ENCODE measurements around the gene STYXL2.
A peak's percentile ranks its signal among the peaks of the same experiment; 100 is the strongest.

STYXL2 gene

GRCh38 chr1:167093846-167094516, at the start of gene STYXL2:
Gene STYXL2, plus strand, starts transcription at chr1:167094075. Its CDS starts 775 bp downstream, at chr1:167094850.
- H3K4me3 ChIP-seq (ENCODE audit: low read depth, low read length): no peak within 1 kb of the TSS
- H3K27ac ChIP-seq (ENCODE audit: extremely low read depth, low read depth, low read length): no peak within 1 kb of the TSS
- 0 out of 2 replicates have a peak, but pooled peaks cover 2% of the 10 kb centered on the region for H3K4me1 ChIP-seq (ENCODE audit: control insufficient read depth, insufficient read depth, low read length)
- H3K36me3 ChIP-seq (ENCODE audit: control insufficient read depth in 2 of 2, insufficient read depth in 1 of 2, low read length in 2 of 2): no peaks in the 10 kb centered on the region
- ChIA-PET CTCF (interaction anchor here (1.9 kb wide), 1 partner anchor 35 kb away, joined by 7 read pairs; no protein-coding TSS in a partner anchor), POLR2A (interaction anchor here (1.1 kb wide), 1 partner anchor 127 kb away, joined by 5 read pairs; the partner anchor contains the start of gene POU2F1)
- TF ChIP-seq ZNF394 (tag by site-specific recombination; IDR thresholded peaks at IDR 0.05; ENCODE audit: borderline replicate concordance) (no peak), HOXA7 (CRISPR knock-in tag; IDR thresholded peaks at IDR 0.05; ENCODE audit: borderline replicate concordance) (no peak), ZNF624 (tag by site-specific recombination; IDR thresholded peaks at IDR 0.05) (no peak), PBX3 (CRISPR knock-in tag; IDR thresholded peaks at IDR 0.05) (no peak), KLF1 (tag by site-specific recombination; IDR thresholded peaks at IDR 0.05) (no peak), ZNF629 (tag by site-specific recombination; IDR thresholded peaks at IDR 0.05) (no peak), GFI1B (tag by site-specific recombination; IDR thresholded peaks at IDR 0.05) (no peak), ZNF211 (tag by site-specific recombination; IDR thresholded peaks at IDR 0.05; ENCODE audit: low read depth) (no peak)
- H3K9me3 ChIP-seq (ENCODE audit: control insufficient read depth, insufficient read depth, low read depth, low read length): no peaks in the 10 kb centered on the region

DNA sequence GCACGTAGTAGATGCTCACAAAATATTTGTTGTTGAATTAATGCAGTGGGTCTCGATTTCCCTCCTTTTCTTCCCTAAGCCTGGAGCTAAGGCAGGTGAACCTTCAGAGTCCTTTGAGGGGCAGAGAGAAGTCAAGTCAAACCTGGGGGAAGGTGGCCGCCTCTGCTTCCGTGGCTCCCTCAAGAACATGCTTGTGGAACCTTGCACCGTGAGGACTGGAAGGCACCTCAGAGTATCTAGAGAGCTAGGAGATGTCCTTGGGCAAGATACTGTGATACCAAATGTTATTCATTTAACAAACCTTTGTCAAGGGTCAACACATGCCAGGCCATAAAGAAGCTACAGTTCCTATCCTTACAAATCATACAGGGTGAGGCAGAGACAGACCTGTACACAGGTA, 42.0 kb upstream of the STYXL2 start:
- TF ChIP-seq PRDM10 (tag by site-specific recombination; IDR thresholded peaks at IDR 0.05) (no peak), ZNF596 (tag by site-specific recombination; IDR thresholded peaks at IDR 0.05) (no peak), ZNF335 (tag by site-specific recombination; conservative IDR thresholded peaks at IDR 0.05) (no peak), ZNF23 (tag by site-specific recombination; IDR thresholded peaks at IDR 0.05; ENCODE audit: borderline replicate concordance) (no peak), MEIS1 (CRISPR knock-in tag; IDR thresholded peaks at IDR 0.05; ENCODE audit: borderline replicate concordance) (no peak), ZNF677 (tag by site-specific recombination; IDR thresholded peaks at IDR 0.05) (no peak)
- H3K36me3 ChIP-seq (ENCODE audit: control insufficient read depth in 2 of 2, insufficient read depth in 1 of 2, low read length in 2 of 2): no peaks in the 10 kb centered on the region
- H3K4me1 ChIP-seq (ENCODE audit: control insufficient read depth, insufficient read depth, low read length): no peaks in the 10 kb centered on the region
- ChIA-PET CTCF (interaction anchor here (0.6 to 16.2 kb wide), 6 partner anchors 7 to 585 kb away, joined by 3 to 702 read pairs (median 4); no protein-coding TSS in a partner anchor), POLR2A (no interaction called here)
- H3K9me3 ChIP-seq (ENCODE audit: control insufficient read depth, insufficient read depth, low read depth, low read length): no peaks in the 10 kb centered on the region
- H3K4me3 ChIP-seq (ENCODE audit: low read depth, low read length): no peak overlapping the region
- no peak overlapping the region for H3K27ac ChIP-seq (ENCODE audit: extremely low read depth, low read depth, low read length)

DNA sequence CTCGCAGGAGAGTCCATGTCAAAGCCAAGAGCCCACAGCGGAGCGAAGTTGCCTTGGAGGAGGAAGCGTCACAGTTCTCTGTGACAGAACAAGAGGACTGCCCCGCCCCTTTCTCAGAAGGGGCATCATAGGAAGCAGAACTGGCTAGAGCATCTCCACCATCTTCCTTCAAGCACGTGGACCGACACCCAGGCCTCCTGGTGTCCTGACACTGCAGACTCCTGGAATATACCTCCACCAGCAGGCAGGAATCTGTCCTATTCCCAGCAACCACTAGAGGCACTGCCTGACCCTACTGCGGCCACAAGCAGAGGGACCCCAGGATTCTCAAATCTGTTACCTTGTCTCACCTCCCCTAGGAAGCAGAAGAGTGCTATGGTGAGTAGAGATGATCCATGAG, 41.5 kb upstream of the STYXL2 start:
- CTCF ChIA-PET: interaction anchor here (0.5 to 16.2 kb wide), 8 partner anchors 8 to 517 kb away, joined by 3 to 702 read pairs (median 4); no protein-coding TSS in a partner anchor
- Histone ChIP-seq H3K4me3 (ENCODE audit: low read depth, low read length) (no peak overlapping the region), H3K4me1 (ENCODE audit: control insufficient read depth, insufficient read depth, low read length) (no peaks in the 10 kb centered on the region), H3K9me3 (ENCODE audit: control insufficient read depth, insufficient read depth, low read depth, low read length) (no peaks in the 10 kb centered on the region), H3K36me3 (ENCODE audit: control insufficient read depth in 2 of 2, insufficient read depth in 1 of 2, low read length in 2 of 2) (no peaks in the 10 kb centered on the region), H3K27ac (ENCODE audit: extremely low read depth, low read depth, low read length) (no peak overlapping the region)
- POLR2A ChIA-PET: no interaction called here
- TF ChIP-seq ZNF704 (tag by site-specific recombination; IDR thresholded peaks at IDR 0.05) (no peak), ZNF677 (tag by site-specific recombination; IDR thresholded peaks at IDR 0.05) (no peak), ZNF146 (tag by site-specific recombination; IDR thresholded peaks at IDR 0.05) (no peak), ZNF221 (tag by site-specific recombination; IDR thresholded peaks at IDR 0.05; ENCODE audit: borderline replicate concordance) (no peak), ZNF302 (tag by site-specific recombination; IDR thresholded peaks at IDR 0.05; ENCODE audit: low read depth) (no peak), GLIS2 (tag by site-specific recombination; IDR thresholded peaks at IDR 0.05) (peak; percentile 17; the same call in 1 of the 2 replicates), ZNF404 (tag by site-specific recombination; IDR thresholded peaks at IDR 0.05) (no peak), PATZ1 (tag by site-specific recombination; IDR thresholded peaks at IDR 0.05) (no peak)
